ENCODE results near the gene CLCN7.
"Not testable (repeated sequence)": the region's sequence is repeated elsewhere in the genome, so short reads cannot be mapped to it uniquely, and the experiment has no call there.

The CLCN7 gene

GRCh38 chr16:1447965-1448364 lies 26.9 kb downstream of the CLCN7 start:
- H3K4me3 ChIP-seq (ENCODE audit: low read depth, low read length), result no peak overlapping the region

- no peak overlapping the region for H3K4me3 ChIP-seq (ENCODE audit: low read depth, low read length)
These were observed 28.3 kb downstream of the CLCN7 start for GRCh38 chr16:1446296-1447080.

- H3K4me3 ChIP-seq (ENCODE audit: low read depth, low read length), result no peak overlapping the region
These were observed 29.2 kb downstream of the CLCN7 start for GRCh38 chr16:1445518-1446203.

GRCh38 chr16:1444730-1445517 lies 29.9 kb downstream of the CLCN7 start:
- H3K4me3 ChIP-seq (ENCODE audit: low read depth, low read length), result no peak overlapping the region

GRCh38 chr16:1443980-1444729 lies 30.7 kb downstream of the CLCN7 start, which contains the start of gene CCDC154:
Gene CCDC154 (minus strand): TSS chr16:1444556. CDS start chr16:1444322, 234 bp downstream.
- no peak within 1 kb of the TSS for H3K4me3 ChIP-seq (ENCODE audit: low read depth, low read length)

- no peak overlapping the region for H3K4me3 ChIP-seq (ENCODE audit: low read depth, low read length)
These were observed 31.3 kb downstream of the CLCN7 start for GRCh38 chr16:1443403-1443973.

GRCh38 chr16:1442697-1443096 lies 32.1 kb downstream of the CLCN7 start:
- H3K4me3 ChIP-seq (ENCODE audit: low read depth, low read length), result no peak overlapping the region

GRCh38 chr16:1441391-1441829 lies 33.4 kb downstream of the CLCN7 start:
- no peak overlapping the region for H3K4me3 ChIP-seq (ENCODE audit: low read depth, low read length)

GRCh38 chr16:1439699-1440074 lies 35.1 kb downstream of the CLCN7 start:
- H3K4me3 ChIP-seq (ENCODE audit: low read depth, low read length), result not testable (repeated sequence)

- H3K4me3 ChIP-seq (ENCODE audit: low read depth, low read length), result no peak overlapping the region
These were observed 35.6 kb downstream of the CLCN7 start for GRCh38 chr16:1439058-1439698.

- no peak overlapping the region for H3K4me3 ChIP-seq (ENCODE audit: low read depth, low read length)
These were observed 36.4 kb downstream of the CLCN7 start for GRCh38 chr16:1438229-1439057.

- H3K4me3 ChIP-seq (ENCODE audit: low read depth, low read length), result no peak overlapping the region
These were observed 37.2 kb downstream of the CLCN7 start for GRCh38 chr16:1437606-1438005.

GRCh38 chr16:1436731-1437355 lies 38.0 kb downstream of the CLCN7 start:
- H3K4me3 ChIP-seq (ENCODE audit: low read depth, low read length), result no peak overlapping the region

- no peak overlapping the region for H3K4me3 ChIP-seq (ENCODE audit: low read depth, low read length)
These were observed 38.7 kb downstream of the CLCN7 start for GRCh38 chr16:1435921-1436697.

- H3K4me3 ChIP-seq (ENCODE audit: low read depth, low read length), result no peak overlapping the region
These were observed 39.9 kb downstream of the CLCN7 start for GRCh38 chr16:1434644-1435592.

GRCh38 chr16:1433756-1434155 lies 41.1 kb downstream of the CLCN7 start:
- H3K4me3 ChIP-seq (ENCODE audit: low read depth, low read length), result no peak overlapping the region

GRCh38 chr16:1433263-1433560 lies 41.6 kb downstream of the CLCN7 start:
- no peak overlapping the region for H3K4me3 ChIP-seq (ENCODE audit: low read depth, low read length)

All from iPS-11a (cell line).